Lower lobe of right lung (tissue), 2 donors: ENCODE measurements around the gene CHD9. TPM values are rescaled to one million over a fixed set of nuclear protein-coding genes. Genes with fewer than 3 reads are reported as not detected.

Experiments used
- ATAC-seq, 2 donors: fragments of 200-7000 bp; cut with Tn5 transposase; one replicate each; pipeline ENCODE4 v1.9.1; 2020 to 2022; ENCODE audit warnings: mild to moderate bottlenecking in 2 of 2, moderate library complexity in 2 of 2
- DNase-seq: peaks from one replicate; pipeline ENCODE4 v3.0.0-alpha.2; 2020
- H3K27ac ChIP-seq: fragments of 200-600 bp; one replicate; pipeline ENCODE4 v1.8.0; 2022
- H3K27me3 ChIP-seq: fragments of 200-600 bp; one replicate; pipeline ENCODE4 v1.8.0; 2022; ENCODE audit warnings: low read depth
- H3K36me3 ChIP-seq: fragments of 200-600 bp; one replicate; pipeline ENCODE4 v1.8.0; 2022; ENCODE audit warnings: mild to moderate bottlenecking
- H3K4me1 ChIP-seq: fragments of 200-600 bp; one replicate; pipeline ENCODE4 v1.8.0; 2022
- H3K4me3 ChIP-seq: fragments of 200-600 bp; one replicate; pipeline ENCODE4 v1.8.0; 2022; ENCODE audit warnings: mild to moderate bottlenecking
- H3K9me3 ChIP-seq: fragments of 200-600 bp; one replicate; pipeline ENCODE4 v1.8.0; 2022
- intact Hi-C: fragments of 100-400 bp; cut with DNase I; formaldehyde crosslinking; loops from one replicate; pipeline ENCODE4 v1.11.0; 2022
- total RNA-seq: library from RNA; stranded (reverse); fragmentation: NEBNext Ultra II Directional; extraction: Animal tissue kit (Norgen Biotek cat#: 25700); gene quantifications from one replicate; pipeline ENCODE4 v1.2.1, GENCODE V29; 2021
- TF ChIP-seq, protein P1 (sequence below): fragments of 200-600 bp; IDR thresholded peaks from one replicate; pipeline ENCODE4 v1.8.0; 2022; ENCODE audit warnings: antibody characterized with exemption, mild to moderate bottlenecking
- donor health status: DM: no; HTN: yes; CAD: no; lungs with severe emphysema.

Gene CHD9
- total RNA-seq, 1 donor from 2014 or later: 73.1 TPM

GRCh38 chr16:53089434-53090285, 34.9 kb downstream of the CHD9 start:
- TF ChIP-seq, protein P1, sequence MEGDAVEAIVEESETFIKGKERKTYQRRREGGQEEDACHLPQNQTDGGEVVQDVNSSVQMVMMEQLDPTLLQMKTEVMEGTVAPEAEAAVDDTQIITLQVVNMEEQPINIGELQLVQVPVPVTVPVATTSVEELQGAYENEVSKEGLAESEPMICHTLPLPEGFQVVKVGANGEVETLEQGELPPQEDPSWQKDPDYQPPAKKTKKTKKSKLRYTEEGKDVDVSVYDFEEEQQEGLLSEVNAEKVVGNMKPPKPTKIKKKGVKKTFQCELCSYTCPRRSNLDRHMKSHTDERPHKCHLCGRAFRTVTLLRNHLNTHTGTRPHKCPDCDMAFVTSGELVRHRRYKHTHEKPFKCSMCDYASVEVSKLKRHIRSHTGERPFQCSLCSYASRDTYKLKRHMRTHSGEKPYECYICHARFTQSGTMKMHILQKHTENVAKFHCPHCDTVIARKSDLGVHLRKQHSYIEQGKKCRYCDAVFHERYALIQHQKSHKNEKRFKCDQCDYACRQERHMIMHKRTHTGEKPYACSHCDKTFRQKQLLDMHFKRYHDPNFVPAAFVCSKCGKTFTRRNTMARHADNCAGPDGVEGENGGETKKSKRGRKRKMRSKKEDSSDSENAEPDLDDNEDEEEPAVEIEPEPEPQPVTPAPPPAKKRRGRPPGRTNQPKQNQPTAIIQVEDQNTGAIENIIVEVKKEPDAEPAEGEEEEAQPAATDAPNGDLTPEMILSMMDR: no peak
- Histone ChIP-seq H3K9me3 (no peaks in the 10 kb centered on the region), H3K27me3 (no peaks in the 10 kb centered on the region), H3K4me3 (no peak overlapping the region), H3K36me3 (no peaks in the 10 kb centered on the region), H3K4me1 (peaks cover 91% of the 10 kb centered on the region), H3K27ac (peak overlapping the region; percentile 86)
- no peak for DNase-seq
- no peak for ATAC-seq
- intact Hi-C loops: no loop called here

DNA sequence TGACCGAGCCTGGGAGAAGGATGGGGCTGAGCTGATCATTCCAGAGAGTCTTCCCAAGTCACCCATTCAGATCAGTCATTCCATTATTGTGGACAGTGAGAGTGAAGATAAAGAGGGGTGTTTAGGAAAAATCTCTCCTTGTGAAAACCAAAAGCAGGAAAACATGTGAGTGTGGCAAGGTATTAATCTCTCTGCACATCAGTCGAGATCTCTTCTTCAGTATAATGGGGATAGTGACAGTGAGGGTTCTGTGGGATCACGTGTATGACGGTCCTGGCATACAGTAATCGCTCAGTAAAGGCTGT, 35.4 kb downstream of the CHD9 start:
- Histone ChIP-seq H3K27ac (peak overlapping the region; percentile 86), H3K36me3 (no peaks in the 10 kb centered on the region), H3K27me3 (no peaks in the 10 kb centered on the region), H3K4me1 (peaks cover 89% of the 10 kb centered on the region), H3K4me3 (no peak overlapping the region), H3K9me3 (no peaks in the 10 kb centered on the region)
- no peak for DNase-seq
- ATAC-seq: no peak
- TF ChIP-seq, protein P1: no peak
- intact Hi-C loops: no loop called here

DNA sequence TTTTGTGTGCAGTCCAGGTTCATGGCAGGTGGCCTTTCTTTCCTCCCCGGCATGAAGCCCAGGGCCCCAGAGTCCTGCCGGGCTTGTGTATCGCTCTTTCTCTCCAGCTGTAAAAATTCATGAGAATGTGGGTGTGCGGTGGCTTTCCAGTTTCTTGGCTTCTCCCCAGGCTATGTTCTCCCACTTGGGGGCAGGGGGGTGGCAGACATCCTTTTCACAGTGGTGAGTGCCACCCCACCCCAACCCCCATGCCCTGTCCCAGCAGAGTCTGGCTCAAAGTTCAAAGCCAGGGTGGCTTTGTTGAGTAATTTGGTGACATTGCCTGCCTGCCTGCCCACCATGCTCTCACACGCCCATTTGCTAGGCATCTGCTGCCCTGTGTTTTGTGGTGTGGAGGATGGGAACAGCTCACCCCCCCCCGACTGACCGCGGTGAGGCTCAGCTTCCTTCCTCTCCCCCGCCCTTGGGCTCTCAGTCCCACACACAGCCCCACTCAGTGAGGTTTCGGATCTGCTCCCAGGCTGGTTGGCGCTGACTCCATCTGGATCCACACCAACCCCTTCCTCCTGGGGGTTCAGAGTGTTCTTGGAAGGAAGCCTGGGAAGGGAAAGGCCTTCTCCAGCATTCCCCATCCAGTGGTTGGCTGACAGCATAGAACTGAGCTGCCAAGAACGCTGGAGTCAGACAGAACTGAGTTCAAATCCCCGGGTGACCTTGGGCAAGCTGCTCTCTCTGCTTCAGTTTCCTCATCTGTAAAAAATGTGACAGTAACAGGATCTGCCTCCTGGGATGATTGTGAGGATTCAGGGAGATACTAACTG, 36.0 kb downstream of the CHD9 start:
- Histone ChIP-seq H3K27me3 (no peaks in the 10 kb centered on the region), H3K27ac (peak overlapping the region; percentile 86), H3K9me3 (no peaks in the 10 kb centered on the region), H3K4me3 (no peak overlapping the region), H3K4me1 (peaks cover 83% of the 10 kb centered on the region), H3K36me3 (no peaks in the 10 kb centered on the region)
- intact Hi-C loops: no loop called here
- TF ChIP-seq, protein P1: no peak
- ATAC-seq (peak; percentile 86 to 91), DNase-seq (peak; percentile 87)

DNA sequence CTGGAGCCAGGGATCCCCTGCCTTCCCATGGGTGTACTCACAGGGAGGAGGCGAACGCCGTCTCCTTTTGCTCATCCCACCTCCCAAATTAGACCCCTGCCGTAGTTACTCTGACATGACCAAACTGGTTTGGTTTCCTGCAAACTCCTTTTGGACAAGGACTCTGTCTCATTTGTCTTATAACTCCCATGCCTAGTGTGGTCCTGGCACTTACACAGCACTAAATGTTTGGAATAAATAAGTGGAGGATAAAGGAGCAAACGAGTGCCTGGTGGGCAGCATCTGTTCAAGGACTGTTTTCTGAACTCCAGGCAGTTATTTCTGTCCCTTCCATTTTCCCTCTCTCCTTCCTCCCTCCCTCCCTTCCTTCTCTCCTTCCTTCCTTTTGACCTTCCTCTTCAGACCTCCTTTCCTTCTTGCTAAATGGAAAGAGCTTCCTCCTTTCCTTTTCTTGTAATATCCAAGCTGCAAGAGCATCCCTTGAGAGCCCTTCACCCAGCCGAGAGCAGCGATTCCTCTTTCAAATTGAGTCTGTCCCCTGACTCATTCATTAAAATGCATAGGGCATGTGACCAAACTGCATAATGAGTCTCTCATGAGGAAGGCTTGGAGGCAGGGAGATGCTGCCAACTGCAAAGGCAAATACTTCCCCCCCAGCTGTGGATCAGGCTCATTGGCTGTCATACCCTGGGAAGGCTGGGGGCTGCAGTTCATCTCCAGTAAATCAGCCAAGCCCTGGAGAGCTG, 36.8 kb downstream of the CHD9 start:
- TF ChIP-seq, protein P1: no peak
- Histone ChIP-seq H3K9me3 (no peaks in the 10 kb centered on the region), H3K4me1 (peaks cover 78% of the 10 kb centered on the region), H3K27ac (peak overlapping the region; percentile 86), H3K27me3 (no peaks in the 10 kb centered on the region), H3K4me3 (no peak overlapping the region), H3K36me3 (no peaks in the 10 kb centered on the region)
- DNase-seq (peak; percentile 56), ATAC-seq (peak; percentile 53 to 54)
- intact Hi-C loops: no loop called here

- no peaks in the 10 kb centered on the region for H3K9me3 ChIP-seq
- H3K4me3 ChIP-seq: no peak overlapping the region
- no peaks in the 10 kb centered on the region for H3K27me3 ChIP-seq
- TF ChIP-seq, protein P1: no peak
- H3K36me3 ChIP-seq: no peaks in the 10 kb centered on the region
- peak overlapping the region; percentile 86 for H3K27ac ChIP-seq
- no peak for DNase-seq
- no peak for ATAC-seq
- H3K4me1 ChIP-seq: peaks cover 77% of the 10 kb centered on the region
- intact Hi-C loops: no loop called here
Measured at GRCh38 chr16:53092284-53092683, 37.5 kb downstream of the CHD9 start.
